ENCODE measurements around the gene SELENOI. TPM values are rescaled to one million over a fixed set of nuclear protein-coding genes. Genes with fewer than 3 reads are reported as not detected.

SELENOI gene
- total RNA-seq, 1 donor from 2014 or later: 30.9 TPM

Other genes starting within 250 kb of the SELENOI start
- 4.9 TPM for gene GAREM2, start 173.1 kb upstream of the SELENOI start, total RNA-seq
- gene HADHA, start 101.5 kb upstream of the SELENOI start, total RNA-seq: 134 TPM
- gene HADHB, start 101.2 kb upstream of the SELENOI start, total RNA-seq: 135 TPM
- 0.35 TPM for gene ADGRF3, start 646 bp downstream of the SELENOI start, total RNA-seq
- gene DRC1, start 55.8 kb downstream of the SELENOI start, total RNA-seq: 0.40 TPM
- gene OTOF, start 132.0 kb downstream of the SELENOI start, total RNA-seq: 0.09 TPM

All from mucosa of gallbladder (tissue), 1 donor.